Activated gamma-delta T cell treated with anti-CD3 and anti-CD28 coated beads, Interleukin-2, amount 50 U/mL, for 16 hours (primary cell): ENCODE measurements around the gene RHBDL2.
"Not testable (repeated sequence)": the region's sequence is repeated elsewhere in the genome, so short reads cannot be mapped to it uniquely, and the experiment has no call there.

ENCODE experiments used
- DNase-seq: peaks from one replicate; pipeline ENCODE4 v3.0.0-alpha.2; 2020; ENCODE audit warnings: low read depth

Gene RHBDL2

GRCh38 chr1:38941527-38942019 is at the start of gene RHBDL2:
Gene RHBDL2, minus strand, starts transcription at chr1:38941830. Its CDS starts 22,618 bp downstream, at chr1:38919212.
- DNase-seq, result no peak

GRCh38 chr1:38990738-38991637 is 49.4 kb upstream of the RHBDL2 start, which contains the start of gene AKIRIN1:
Gene AKIRIN1, plus strand, starts transcription at chr1:38991276. Its CDS starts 105 bp downstream, at chr1:38991381.
- peak; percentile 96 for DNase-seq

- no peak for DNase-seq
These were observed 48.7 kb upstream of the RHBDL2 start for GRCh38 chr1:38990386-38990737.

GRCh38 chr1:38989979-38990378 is 48.3 kb upstream of the RHBDL2 start:
- no peak for DNase-seq

- not testable (repeated sequence) for DNase-seq
These were observed 37.8 kb upstream of the RHBDL2 start for GRCh38 chr1:38979380-38979779.

GRCh38 chr1:38978245-38978542 is 36.6 kb upstream of the RHBDL2 start:
- not testable (repeated sequence) for DNase-seq

GRCh38 chr1:38977399-38978244 is 36.0 kb upstream of the RHBDL2 start:
- peak; percentile 40 for DNase-seq

- DNase-seq, result no peak
These were observed 32.2 kb upstream of the RHBDL2 start for GRCh38 chr1:38973659-38974437.

GRCh38 chr1:38973145-38973544 is 31.5 kb upstream of the RHBDL2 start:
- DNase-seq, result not testable (repeated sequence)

- DNase-seq, result no peak
These were observed 22.5 kb upstream of the RHBDL2 start for GRCh38 chr1:38964140-38964548.

- no peak for DNase-seq
These were observed 20.9 kb upstream of the RHBDL2 start for GRCh38 chr1:38962560-38962959.

GRCh38 chr1:38962113-38962512 is 20.5 kb upstream of the RHBDL2 start:
- no peak for DNase-seq

GRCh38 chr1:38958967-38959366 is 17.3 kb upstream of the RHBDL2 start:
- no peak for DNase-seq

- DNase-seq, result no peak
These were observed 11.8 kb upstream of the RHBDL2 start for GRCh38 chr1:38953433-38953860.

- DNase-seq, result no peak
These were observed 8.9 kb upstream of the RHBDL2 start for GRCh38 chr1:38950553-38950952.

GRCh38 chr1:38944547-38944946 is 2.9 kb upstream of the RHBDL2 start:
- no peak for DNase-seq

GRCh38 chr1:38942664-38943428 is 1.2 kb upstream of the RHBDL2 start:
- DNase-seq, result no peak

- DNase-seq, result no peak
These were observed 537 bp downstream of the RHBDL2 start for GRCh38 chr1:38941093-38941492.

- no peak for DNase-seq
These were observed 1.1 kb downstream of the RHBDL2 start for GRCh38 chr1:38940339-38941047.

GRCh38 chr1:38938722-38939260 is 2.8 kb downstream of the RHBDL2 start:
- DNase-seq, result no peak
